Esophagus (tissue), 2 donors: ENCODE data around the gene ASB16. TPM values are rescaled to one million over a fixed set of nuclear protein-coding genes. Genes with fewer than 3 reads are reported as not detected.

Source experiments
- H3K27ac ChIP-seq, 2 donors: one replicate each; pipeline ENCODE4 v1.5.1; 2013; ENCODE audit warnings: low read depth in 2 of 2, mild to moderate bottlenecking in 2 of 2, inconsistent platforms in 1 of 2, low read length in 1 of 2, moderate library complexity in 1 of 2
- H3K27me3 ChIP-seq, 2 donors: one replicate each; pipeline ENCODE4 v1.6.1; 2013; ENCODE audit warnings: low read length in 2 of 2, control low read depth in 1 of 2, mild to moderate bottlenecking in 1 of 2; ENCODE audit not compliant: insufficient read depth in 2 of 2, control insufficient read depth in 1 of 2
- H3K36me3 ChIP-seq, 2 donors: one replicate each; pipeline ENCODE4 v1.6.1; 2013; ENCODE audit warnings: low read length in 1 of 2; ENCODE audit not compliant: control insufficient read depth in 2 of 2, insufficient read depth in 2 of 2
- H3K4me1 ChIP-seq, 2 donors: one replicate each; pipeline ENCODE4 v1.6.1; 2013; ENCODE audit warnings: low read length in 1 of 2; ENCODE audit not compliant: control insufficient read depth in 2 of 2, insufficient read depth in 2 of 2
- H3K4me3 ChIP-seq, 2 donors: one replicate each; pipeline ENCODE4 v1.5.1; 2013; ENCODE audit warnings: low read length in 2 of 2, mild to moderate bottlenecking in 2 of 2, low read depth in 1 of 2, moderate library complexity in 1 of 2
- H3K9me3 ChIP-seq, 2 donors: one replicate each; pipeline ENCODE4 v1.6.1; 2013; ENCODE audit warnings: mild to moderate bottlenecking in 2 of 2, low read depth in 1 of 2, low read length in 1 of 2, moderate library complexity in 1 of 2; ENCODE audit not compliant: control insufficient read depth in 2 of 2, insufficient read depth in 1 of 2
- WGBS, 2 donors: extraction: QIAGEN DNeasy Blood & Tissue Kit; methylation state at CpG; one replicate each; pipeline ENCODE4 v1.1.7; 2013; 5-methylcytosine and 5-hydroxymethylcytosine counted together
- polyA plus RNA-seq, 2 donors: library from polyadenylated mRNA; stranded (reverse); fragments of 200-250 nt; gene quantifications; one replicate each; pipeline ENCODE4 v1.2.3, GENCODE V29; 2013
- donor health status: healthy with polysubstance abuse.
- donor health status: Bipolar disorder and iron deficiency.

The ASB16 gene
- polyA plus RNA-seq, 2 donors, result 0.18 to 0.19 TPM

DNA sequence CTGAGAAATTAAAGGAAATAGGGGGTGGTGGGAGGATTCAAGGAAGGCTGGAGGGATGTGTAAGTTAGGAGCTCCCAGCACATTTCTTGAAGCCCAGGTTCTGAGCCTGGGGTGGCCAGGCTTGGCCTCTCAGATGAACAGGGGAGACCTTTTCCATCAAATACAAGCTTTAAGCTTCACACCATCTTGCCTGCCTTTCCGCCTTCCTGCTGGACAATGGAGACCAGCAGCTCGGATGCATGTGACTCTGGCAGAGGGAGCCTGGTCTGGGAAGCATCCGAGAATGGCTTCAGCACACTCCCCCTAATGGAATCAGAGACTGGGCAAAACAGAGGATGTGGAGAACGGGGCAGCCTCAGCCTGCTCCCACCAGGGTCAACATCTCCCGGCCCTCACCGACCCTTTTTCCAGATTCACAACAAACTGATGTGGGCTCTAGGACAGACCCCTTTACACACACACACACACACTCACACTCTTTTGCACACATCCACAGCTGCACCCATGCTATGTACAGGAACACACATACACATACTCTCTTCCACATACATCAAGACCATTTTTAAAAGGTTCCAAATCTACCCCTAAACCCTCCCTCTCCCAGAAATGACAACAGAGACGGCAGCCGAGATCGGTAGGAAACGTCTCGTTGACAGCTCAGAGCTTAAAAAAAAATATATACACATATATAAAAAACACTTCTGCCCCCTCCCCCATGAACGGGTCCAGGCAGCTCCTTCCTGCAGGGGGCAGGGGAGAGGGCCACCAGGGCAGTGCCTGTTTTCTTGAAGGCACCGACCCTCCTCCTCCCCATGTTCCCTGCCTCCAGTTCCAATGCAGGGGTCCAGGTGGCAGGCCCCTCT, 35.7 kb downstream of the ASB16 start:
- 47 to 53% methylated on average over 13 of the region's 13 CpGs for WGBS, 2 donors
- Histone ChIP-seq H3K27me3 (no peaks in the 10 kb centered on the region), H3K36me3 (peaks cover 10 to 35% of the 10 kb centered on the region in 2 donors), H3K9me3 (no peaks in the 10 kb centered on the region), H3K4me1 (peaks cover 0 to 20% of the 10 kb centered on the region in 2 donors), H3K27ac (no peak overlapping the region), H3K4me3 (no peak overlapping the region)

DNA sequence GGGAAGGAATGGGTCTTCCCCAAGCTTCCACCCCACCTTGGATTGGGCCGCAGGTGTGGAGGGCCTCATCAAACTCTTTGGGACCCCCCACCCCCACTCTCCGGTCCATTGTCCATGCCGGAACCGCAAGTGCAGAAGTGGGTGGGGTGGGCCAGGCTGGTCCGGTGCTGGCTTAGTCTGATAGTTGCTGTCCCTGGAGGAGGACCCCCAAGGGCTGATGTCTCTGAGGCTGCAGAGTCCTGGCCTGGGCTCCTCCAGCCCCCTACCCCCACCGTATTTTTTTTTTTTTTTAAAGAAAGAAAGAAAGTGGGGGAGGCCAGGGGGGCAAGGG, 36.3 kb downstream of the ASB16 start:
- Histone ChIP-seq H3K4me1 (peaks cover 0 to 20% of the 10 kb centered on the region in 2 donors), H3K4me3 (no peak overlapping the region), H3K9me3 (no peaks in the 10 kb centered on the region), H3K36me3 (peaks cover 10 to 41% of the 10 kb centered on the region in 2 donors), H3K27me3 (no peaks in the 10 kb centered on the region), H3K27ac (no peak overlapping the region)
- whole genome bisulfite sequencing, 2 donors, result 83 to 85% methylated on average over 6 of the region's 6 CpGs

DNA sequence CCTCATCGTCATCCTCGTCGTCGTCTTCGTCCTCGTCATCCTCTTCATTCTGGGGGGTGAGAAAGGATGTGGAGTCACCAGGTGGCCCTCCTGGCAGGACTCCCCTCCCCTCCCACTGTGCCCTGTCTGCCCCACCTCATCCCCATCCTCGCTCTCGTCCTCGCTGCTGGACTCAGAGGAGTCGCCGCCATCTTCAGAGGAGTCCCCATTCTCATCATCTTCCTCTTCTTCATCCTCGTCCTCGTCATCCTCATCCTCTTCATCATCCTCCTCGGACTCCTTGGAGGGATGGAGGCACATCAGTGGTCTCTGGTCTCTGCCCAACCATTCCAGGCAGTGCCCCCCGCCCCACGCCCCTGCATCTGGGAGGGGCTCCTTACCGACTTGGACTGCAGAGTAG, 36.8 kb downstream of the ASB16 start:
- Histone ChIP-seq H3K36me3 (peaks cover 10 to 42% of the 10 kb centered on the region in 2 donors), H3K4me1 (peaks cover 0 to 20% of the 10 kb centered on the region in 2 donors), H3K27me3 (no peaks in the 10 kb centered on the region), H3K27ac (no peak overlapping the region), H3K9me3 (no peaks in the 10 kb centered on the region), H3K4me3 (no peak overlapping the region)
- 84% methylated on average over 17 of the region's 17 CpGs for WGBS, 2 donors

DNA sequence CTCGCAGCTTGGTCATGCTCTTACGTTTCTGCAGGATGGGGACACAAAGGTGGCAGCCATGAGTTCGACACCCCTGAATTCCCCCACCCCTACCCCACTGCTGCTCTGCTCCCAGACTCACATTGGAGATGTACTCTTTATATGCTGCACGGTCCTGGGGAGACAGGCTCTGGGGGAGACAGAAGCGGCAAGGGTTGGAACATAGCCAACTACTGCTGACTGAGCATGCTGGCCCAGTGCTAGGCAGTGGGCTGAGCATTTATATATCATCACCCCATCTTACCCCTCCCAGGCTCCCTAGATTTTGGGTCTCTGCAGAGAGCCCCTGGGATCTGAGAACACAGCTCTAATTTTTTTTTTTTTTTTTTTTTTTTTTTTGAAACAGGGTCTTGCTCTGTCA, 37.2 kb downstream of the ASB16 start:
- Histone ChIP-seq H3K9me3 (no peaks in the 10 kb centered on the region), H3K4me3 (no peak overlapping the region), H3K4me1 (peaks cover 0 to 19% of the 10 kb centered on the region in 2 donors), H3K27me3 (no peaks in the 10 kb centered on the region), H3K27ac (no peak overlapping the region), H3K36me3 (peaks cover 10 to 44% of the 10 kb centered on the region in 2 donors)
- WGBS, 2 donors, result 79 to 80% methylated on average over 5 of the region's 5 CpGs

DNA sequence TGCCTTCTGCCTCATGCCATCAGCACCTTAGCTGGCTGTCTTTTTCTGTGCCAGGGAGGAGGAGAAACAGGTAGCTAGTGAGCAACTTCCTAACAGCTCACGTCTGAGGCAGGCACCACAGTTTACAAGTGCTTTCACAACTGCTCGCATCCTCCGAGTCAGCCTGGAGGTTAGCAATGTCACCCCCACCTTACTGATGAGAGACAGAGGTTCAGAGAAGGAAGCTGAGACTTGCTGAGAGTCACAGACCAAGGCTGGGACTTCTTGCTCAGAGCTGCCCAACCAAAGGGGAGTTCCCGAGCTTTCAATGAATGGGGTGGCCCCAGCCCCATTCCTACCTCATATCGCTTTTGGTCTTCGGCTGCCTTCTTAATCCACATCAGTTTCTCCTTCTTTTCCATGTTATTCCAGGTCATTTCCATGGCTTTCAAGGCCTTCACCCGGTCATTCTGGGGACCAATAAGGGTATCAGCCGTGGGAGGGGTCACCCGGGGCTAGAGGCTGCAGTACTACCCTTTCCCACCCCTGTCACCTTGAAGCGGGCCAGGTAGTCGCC, 39.4 kb downstream of the ASB16 start:
- Histone ChIP-seq H3K4me1 (peaks cover 0 to 6% of the 10 kb centered on the region in 2 donors), H3K36me3 (peaks cover 10 to 56% of the 10 kb centered on the region in 2 donors), H3K27ac (peak overlapping the region in 1 of 2 donors; percentile 36), H3K9me3 (no peaks in the 10 kb centered on the region), H3K4me3 (no peak overlapping the region), H3K27me3 (no peaks in the 10 kb centered on the region)
- 67 to 70% methylated on average over 11 of the region's 11 CpGs for WGBS, 2 donors

DNA sequence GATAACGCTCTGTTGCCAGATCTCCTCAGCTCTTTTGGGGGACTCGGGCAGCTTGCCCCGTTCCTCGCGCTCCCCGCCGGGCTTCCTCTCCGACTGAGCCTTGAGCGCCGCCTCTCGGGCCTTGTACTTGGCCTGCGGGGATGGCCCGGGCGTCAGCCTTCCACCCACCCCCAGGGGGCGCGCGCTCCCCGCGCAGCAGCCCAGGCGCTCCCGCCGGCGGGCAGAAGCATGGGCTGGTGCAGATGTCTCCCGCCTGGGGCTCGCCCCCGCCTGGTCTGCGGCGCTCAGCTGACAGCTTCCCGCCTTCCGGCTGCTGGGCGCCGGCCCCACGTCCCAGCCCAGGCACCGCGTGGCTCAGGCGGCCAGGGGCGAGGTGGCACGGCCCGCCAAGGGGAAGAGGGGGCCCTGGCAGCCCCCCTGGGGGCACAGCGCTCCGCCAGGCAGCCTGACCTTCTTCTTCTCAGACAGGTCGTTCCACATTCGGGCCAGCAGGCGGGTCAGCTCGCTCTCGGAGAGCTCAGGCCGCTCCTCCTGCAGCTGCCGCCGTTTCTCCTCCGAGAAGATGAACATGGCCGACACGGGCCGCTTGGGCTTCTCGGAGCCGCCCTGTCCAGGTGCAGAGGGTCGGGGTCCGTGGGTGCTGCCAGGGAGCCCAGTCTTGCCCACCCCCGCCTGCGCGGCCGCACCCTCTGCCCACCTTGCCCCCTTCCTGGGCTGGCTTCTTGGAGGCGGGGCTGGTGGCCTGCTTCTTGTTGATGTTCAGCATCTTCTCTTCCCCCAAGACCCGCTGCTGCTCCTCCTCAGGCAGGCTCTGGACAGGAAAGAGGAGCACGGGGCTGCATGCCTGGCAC, 40.1 kb downstream of the ASB16 start:
- Histone ChIP-seq H3K9me3 (no peaks in the 10 kb centered on the region), H3K27me3 (no peaks in the 10 kb centered on the region), H3K4me3 (no peak overlapping the region), H3K27ac (peak overlapping the region; percentile 36 to 45), H3K36me3 (peaks cover 10 to 62% of the 10 kb centered on the region in 2 donors), H3K4me1 (peaks cover 0 to 6% of the 10 kb centered on the region in 2 donors)
- 33 to 35% methylated on average over 58 to 64 of the region's 64 CpGs for WGBS, 2 donors

DNA sequence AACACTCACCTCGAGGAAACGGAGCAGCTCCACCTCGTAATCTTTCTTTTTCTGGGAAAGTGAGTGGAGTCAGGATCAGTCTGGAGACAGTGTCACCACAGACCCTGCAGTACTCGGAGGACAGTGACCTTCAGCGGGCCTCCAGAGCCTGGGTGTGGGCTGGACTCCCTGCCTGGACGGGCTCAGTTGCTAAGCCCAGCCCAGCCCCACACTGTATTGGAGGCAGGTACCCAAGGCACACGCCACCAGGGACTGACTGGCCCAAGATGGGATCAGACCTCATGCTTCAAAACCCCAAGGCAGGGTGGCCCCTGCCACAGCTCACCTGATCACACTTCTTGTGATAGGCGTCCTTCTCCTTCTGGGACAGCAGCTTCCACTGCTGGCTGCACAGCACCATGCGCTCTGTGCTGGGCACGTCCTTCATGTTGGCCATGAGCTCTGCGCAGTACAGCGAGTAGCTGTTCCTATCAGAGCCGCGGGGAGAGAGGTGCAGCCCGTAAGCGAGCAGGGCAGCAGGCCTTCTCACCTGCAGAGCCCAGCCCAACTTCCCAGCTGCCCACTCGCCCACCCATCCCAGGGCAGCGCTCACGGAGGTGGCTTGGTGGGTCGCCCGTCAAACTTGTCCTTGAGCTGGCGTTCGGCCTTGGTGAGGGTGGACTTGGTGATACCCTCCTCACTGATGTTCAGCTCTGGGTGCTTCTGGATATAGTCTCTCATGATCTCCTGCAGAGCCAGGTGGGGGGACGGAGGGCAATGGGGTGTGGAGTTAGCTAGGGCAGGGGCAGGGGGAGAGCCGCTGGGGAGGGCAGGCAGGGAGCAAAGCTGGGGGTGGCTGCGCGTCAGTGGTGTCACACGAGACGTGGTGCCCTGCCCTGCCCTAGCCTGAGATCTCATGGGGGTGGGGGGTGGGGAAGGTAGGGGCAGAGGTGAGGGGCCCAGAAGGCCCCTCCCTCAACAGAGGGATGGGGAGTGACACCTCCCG, 41.1 kb downstream of the ASB16 start:
- Histone ChIP-seq H3K27me3 (no peaks in the 10 kb centered on the region), H3K36me3 (peaks cover 18 to 71% of the 10 kb centered on the region in 2 donors), H3K4me1 (peaks cover 0 to 7% of the 10 kb centered on the region in 2 donors), H3K9me3 (no peaks in the 10 kb centered on the region), H3K27ac (peak overlapping the region in 1 of 2 donors; percentile 9), H3K4me3 (no peak overlapping the region)
- 88 to 89% methylated on average over 27 to 30 of the region's 30 CpGs for WGBS, 2 donors

DNA sequence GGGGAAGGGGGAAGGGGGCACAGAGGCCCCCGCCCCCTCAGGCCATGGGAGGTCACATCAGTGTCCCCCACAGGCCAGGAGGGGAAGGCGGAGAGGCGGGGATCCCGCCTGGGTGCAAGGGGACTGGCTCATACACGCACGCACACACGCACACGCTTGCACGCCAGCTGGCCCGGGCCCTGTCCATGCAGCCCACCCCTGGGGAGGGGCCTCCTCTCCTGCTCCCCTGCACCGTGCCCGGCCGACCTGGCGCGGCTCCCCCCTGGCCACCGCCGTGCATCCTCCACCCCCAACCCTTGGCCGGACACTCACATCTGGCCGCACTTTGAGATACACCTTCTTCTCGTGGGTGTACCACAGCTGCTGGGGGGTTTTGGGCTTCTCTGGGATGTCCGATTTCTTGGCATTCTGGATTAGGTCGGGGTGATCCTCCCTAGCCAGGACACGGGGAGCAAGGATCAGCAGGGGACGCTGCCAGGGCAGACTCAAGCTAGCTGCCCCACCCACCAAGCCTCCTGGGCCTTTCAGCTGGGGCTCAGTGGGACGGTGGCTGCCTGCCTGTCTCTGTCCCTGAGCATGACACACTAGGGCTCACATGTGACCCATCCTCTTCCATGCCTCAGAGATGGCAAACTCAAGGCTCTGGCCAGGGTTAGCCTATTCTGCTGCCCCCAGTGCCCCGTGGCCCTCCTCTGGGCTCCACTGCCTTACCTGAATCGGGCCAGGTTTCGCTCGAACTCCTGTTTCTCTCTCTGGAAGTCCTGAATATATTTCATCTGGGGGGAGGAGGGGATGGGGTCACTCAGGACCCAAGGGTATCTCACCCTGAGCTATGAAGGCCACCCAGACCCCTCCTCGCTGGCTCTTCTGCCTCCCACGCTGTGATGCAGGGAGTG, 42.3 kb downstream of the ASB16 start:
- Histone ChIP-seq H3K4me3 (no peak overlapping the region), H3K9me3 (no peaks in the 10 kb centered on the region), H3K27me3 (no peaks in the 10 kb centered on the region), H3K36me3 (peaks cover 18 to 67% of the 10 kb centered on the region in 2 donors), H3K27ac (no peak overlapping the region), H3K4me1 (peaks cover 0 to 12% of the 10 kb centered on the region in 2 donors)
- 68 to 69% methylated on average over 30 to 31 of the region's 31 CpGs for WGBS, 2 donors
